Stimulated activated CD4-positive, alpha-beta T cell treated with anti-CD3 and anti-CD28 coated beads, Interleukin-1b, Interleukin-23, amount 100 ng/mL, for 1 hour (primary cell): ENCODE results near the gene SGMS1.

Source experiments
- DNase-seq, 2 donors: peaks; one replicate each; pipeline ENCODE4 v3.0.0-alpha.2; 2020; ENCODE audit warnings: low read depth in 2 of 2

SGMS1 gene

GRCh38 chr10:50400694-50401093, 223.1 kb downstream of the SGMS1 start:
- DNase-seq = no peak

GRCh38 chr10:50398823-50399222, 224.9 kb downstream of the SGMS1 start:
- DNase-seq = no peak

- no peak for DNase-seq
Observed at GRCh38 chr10:50398381-50398780, 225.4 kb downstream of the SGMS1 start.

DNA sequence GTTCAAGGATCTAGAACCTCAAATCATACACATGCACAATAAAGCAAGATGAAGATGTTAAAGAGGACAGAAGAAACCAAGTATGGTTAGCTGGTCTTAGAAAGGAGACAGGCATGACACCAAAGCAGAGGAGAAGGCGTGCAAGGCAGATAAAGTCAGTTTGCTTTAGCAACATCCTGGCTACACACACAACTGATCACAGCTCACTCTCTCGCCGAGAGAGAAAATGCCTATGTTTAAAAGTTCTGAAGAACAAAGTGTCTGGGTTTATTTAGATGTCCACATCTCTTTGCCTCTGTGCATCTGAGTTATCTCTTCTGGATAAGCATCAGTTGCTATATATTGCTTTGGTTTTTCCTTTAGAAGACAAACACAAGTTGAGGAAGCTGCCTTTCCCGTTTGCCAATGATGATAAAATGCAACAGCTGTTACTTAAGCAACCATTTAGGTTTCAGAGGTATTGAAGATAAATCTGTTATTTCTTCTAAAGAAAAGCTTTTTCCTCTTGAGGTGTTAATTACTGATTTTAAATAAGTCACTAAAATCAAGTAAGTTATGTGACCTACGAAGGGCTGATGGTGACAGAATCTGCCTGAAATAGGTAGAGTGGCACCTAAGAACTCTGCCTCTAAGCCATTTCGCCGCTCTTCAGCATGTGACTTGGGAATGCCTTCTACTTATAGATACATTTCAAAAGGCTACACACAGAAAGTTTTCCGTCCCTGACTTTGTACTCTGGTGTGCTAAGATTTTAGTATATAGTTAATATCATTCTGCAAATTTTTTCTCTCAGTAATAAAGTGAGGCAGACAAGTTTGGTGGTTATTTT, 226.2 kb downstream of the SGMS1 start:
- DNase-seq = no peak

GRCh38 chr10:50396491-50397311, 227.1 kb downstream of the SGMS1 start:
- no peak for DNase-seq

DNA sequence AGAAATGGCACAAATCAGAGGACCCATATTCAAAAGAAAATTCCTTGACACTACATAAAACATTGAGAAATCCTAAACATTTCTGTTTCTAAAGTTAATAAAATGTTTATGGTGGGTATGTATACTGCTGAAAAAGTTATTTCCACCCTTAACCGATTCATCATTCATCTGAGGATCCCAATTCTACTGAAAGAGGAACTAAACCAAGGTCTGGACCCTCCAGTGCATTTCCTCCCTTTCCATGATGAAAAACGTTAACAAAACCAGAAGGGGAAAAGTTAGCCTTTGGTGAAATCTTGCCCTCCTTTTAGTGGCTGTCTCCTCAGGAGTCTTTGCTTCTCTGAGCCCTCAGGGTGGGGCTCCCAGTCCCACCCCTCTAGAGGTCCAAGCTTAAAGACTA, 227.9 kb downstream of the SGMS1 start:
- no peak for DNase-seq

- DNase-seq = no peak
Observed at GRCh38 chr10:50395271-50395670, 228.5 kb downstream of the SGMS1 start.

DNA sequence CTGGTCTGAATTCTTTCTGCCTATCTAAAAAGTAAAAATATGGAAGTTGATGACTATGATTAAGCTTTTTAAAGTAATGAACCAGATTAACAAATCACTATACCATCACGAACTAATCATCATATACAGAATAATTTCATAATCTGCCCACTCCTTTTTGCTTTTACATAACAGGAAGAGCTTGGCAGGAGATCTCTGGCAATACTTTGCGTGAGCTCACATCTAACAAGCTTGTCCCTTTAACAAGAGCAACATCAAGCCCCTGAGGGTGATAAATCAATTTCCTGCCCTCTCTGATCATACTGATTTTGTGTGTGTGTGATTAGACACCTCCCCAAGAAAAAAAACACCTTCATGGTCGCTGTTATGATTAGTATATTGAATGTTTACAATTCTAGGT, 228.9 kb downstream of the SGMS1 start:
- DNase-seq = no peak

- no peak for DNase-seq
Observed at GRCh38 chr10:50393784-50394467, 229.8 kb downstream of the SGMS1 start.

- no peak for DNase-seq
Observed at GRCh38 chr10:50392966-50393718, 230.6 kb downstream of the SGMS1 start.

DNA sequence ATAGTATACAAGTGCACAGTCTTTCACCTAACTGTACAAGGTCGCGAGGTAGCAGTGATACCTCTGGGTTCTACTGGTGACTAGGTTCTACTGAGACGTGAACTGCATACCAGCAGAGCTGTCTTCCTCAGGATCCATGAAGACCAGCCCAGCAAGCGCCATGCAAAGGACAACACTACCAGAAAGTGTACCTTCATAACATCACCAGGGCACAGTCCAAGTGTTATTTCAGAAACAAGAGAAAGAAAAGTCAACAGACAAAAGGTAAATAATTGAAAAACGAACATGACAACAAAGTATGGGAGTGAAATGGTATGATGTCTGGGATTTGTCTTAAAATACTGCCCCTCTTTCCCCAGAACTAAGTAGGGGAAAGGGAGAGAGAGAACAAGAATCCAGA, 231.3 kb downstream of the SGMS1 start:
- no peak for DNase-seq

GRCh38 chr10:50390302-50390701, 233.5 kb downstream of the SGMS1 start:
- DNase-seq = no peak

DNA sequence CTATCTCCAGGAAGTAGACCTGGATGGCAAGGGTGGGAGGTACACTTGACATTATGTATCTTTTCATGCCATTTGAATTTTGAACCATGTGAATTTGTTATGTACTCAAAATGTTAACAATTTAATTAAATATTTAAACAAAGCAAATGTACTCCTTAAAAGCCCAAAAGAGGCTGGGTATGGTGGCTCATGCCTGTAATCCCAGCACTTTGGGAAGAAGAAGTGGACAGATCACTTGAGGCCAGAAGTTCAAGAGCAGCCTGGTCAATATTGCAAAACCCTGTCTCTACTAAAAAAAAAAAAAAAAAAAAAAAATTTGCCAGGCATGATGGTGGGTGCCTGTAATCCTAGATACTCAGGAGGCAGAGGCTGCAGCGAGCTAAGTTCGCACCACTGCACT, 235.6 kb downstream of the SGMS1 start:
- DNase-seq = no peak

- DNase-seq = no peak
Observed at GRCh38 chr10:50387732-50388073, 236.1 kb downstream of the SGMS1 start.

GRCh38 chr10:50387007-50387731, 236.6 kb downstream of the SGMS1 start:
- no peak for DNase-seq

- no peak for DNase-seq
Observed at GRCh38 chr10:50385624-50386023, 238.1 kb downstream of the SGMS1 start.

DNA sequence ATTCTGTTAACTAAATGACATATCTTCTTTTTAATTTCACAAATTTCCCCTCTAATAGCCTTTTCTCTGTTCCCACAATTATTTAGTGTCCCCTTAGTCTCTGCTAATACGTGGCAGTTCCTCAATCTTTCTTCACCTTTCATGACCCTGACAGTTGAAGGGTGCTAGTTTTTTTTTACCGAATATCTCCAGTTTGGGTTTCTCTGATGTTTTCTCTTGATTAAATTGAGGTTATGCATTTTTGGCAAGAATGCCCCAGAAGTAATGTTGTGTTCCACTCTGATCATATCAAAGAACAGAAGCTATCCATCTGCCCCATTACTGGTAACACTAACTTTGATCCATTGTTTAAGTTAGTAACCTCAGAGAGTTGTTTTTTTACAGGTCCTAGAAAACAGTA, 238.9 kb downstream of the SGMS1 start:
- no peak for DNase-seq

DNA sequence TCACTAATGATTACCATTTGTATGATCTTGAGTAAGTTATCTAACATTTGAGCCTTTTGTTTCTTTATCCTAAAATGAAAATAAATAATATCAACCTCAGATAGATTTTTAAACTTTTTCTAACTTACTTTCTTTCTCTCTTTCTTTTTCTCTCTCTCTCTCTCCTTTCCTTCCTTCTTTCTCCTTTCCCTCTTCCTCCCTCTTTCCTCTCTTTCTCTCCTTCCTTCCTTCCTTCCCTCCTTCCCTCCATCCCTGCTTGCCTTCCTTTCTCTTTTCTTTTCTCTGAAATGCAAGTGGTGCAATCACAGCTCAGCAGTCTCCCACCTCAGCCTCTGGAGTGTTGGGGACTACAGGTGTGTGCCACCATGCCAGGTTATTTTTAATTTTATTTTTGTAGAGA, 239.5 kb downstream of the SGMS1 start:
- no peak for DNase-seq

DNA sequence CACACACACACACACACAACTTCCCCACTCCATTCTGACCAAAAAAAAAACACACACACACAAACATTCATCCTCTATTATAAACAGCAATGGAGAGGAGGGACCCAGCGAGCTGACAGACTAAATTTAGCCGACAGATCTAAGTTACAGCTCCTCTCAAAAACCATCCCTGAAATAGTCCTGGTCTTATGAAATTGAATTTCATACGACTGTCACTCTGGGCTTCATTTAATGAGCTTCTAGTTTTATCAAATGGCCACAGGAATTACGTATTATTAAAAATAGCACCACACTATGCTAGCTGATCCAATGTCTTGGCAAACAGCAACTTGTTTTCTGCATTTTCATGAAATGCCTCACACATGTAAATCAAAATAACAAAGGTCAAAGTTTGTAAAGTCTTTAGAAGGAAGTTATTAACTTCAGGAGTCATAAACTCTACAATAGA, 241.2 kb downstream of the SGMS1 start:
- no peak for DNase-seq

- no peak for DNase-seq
Observed at GRCh38 chr10:50381642-50382041, 242.1 kb downstream of the SGMS1 start.

DNA sequence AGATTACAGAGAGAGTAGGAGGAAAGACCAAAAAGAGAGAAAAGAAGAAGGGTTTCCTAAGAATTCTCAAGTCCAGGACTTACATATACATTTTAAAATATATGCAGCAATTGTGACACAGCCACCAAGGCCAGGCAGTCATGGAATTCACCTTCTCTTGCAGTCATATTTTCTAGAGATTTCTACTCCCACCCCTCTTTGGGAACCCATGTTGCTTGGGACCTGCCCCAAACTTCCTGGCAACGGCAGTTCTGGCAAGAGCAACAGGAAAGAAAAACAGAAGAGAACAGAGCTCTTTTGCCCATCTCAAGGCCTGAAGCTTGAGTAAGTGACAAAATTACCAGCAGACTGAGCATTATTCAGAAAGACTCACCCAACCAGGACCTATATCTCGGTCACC, 244.1 kb downstream of the SGMS1 start:
- no peak for DNase-seq
